GM10248 (cell line): ENCODE data around the gene SMOC2.

ENCODE experiments used
- CTCF ChIA-PET: fragments of 300-600 bp; sonication (Branson Sonifier 250); formaldehyde crosslinking; extraction: SDS; loops from one replicate; lab custom pipeline; 2021; ENCODE audit warnings: antibody characterized with exemption; lab: Yijun Ruan, JAX
- POLR2A ChIA-PET: fragments of 350-650 bp; sonication (Branson Sonifier 250); formaldehyde crosslinking; extraction: SDS; loops from one replicate; lab custom pipeline; 2020; ENCODE audit warnings: antibody characterized with exemption; lab: Yijun Ruan, JAX
- DNase-seq: peaks from one replicate; pipeline ENCODE4 v3.0.0; 2012; ENCODE audit errors: extremely low spot score
- CTCF ChIP-seq: IDR thresholded peaks from 2 replicates; pipeline ENCODE4 v1.5.1; 2012; ENCODE audit warnings: mild to moderate bottlenecking, low read depth; ENCODE audit errors: extremely low read depth, missing control alignments, control extremely low read depth

SMOC2 gene

GRCh38 chr6:168414336-168415097, 26.5 kb upstream of the SMOC2 start:
- ChIA-PET CTCF (interaction anchor here (1.0 kb wide), 1 partner anchor 8 kb away, joined by 3 read pairs; no protein-coding TSS in a partner anchor), POLR2A (no interaction called here)
- DNase-seq, result no peak
- TF ChIP-seq CTCF, result no peak

DNA sequence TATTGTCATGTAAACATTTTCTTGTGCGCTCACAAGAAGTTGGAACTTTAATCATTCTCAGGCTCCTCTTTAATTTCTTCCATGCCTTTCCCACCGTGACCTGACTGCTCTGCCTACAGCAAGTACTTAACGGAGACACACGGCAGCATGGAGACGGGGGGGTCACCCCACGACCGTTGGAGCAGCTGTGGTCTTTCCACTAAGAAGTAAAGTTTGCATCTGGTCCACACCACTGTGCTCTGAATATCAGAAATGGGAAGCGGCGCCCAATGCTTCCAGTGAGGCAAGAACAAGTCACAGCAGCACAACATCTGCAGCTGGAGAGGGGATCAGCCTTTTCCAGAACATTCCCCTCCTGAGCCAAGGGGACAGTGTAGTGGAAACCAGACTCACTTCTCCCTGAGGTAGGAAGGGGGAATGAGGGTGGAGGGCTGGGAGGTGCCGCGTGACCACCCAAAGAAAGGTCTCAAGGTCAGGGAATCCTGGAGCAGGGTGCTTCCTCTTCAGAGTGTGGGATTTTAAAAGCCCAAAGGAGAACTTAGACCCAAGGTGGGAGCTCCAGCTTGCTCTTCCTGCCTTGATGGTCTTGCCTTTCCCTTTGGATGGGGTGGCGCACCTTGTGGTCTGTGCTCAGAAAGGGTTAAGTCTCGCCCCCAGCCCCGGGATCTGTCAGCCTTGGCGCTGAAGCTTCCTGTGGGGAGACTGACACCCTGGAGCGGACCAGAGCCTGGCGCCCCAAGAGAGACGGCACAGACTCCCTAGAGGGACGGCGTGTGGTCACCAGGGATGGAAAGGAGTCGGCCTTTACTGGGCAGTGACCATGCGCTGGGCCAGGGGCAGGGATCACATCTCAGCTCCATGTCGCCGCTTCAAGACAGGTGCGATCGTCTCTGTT, 25.6 kb upstream of the SMOC2 start:
- no peak for TF ChIP-seq CTCF
- ChIA-PET CTCF (interaction anchor here (1.1 kb wide), 1 partner anchor 8 kb away, joined by 3 read pairs; no protein-coding TSS in a partner anchor), POLR2A (no interaction called here)
- no peak for DNase-seq

- DNase-seq, result no peak
- CTCF ChIA-PET, result interaction anchor here (1.1 kb wide), 1 partner anchor 9 kb away, joined by 3 read pairs; no protein-coding TSS in a partner anchor
- TF ChIP-seq CTCF, result no peak
- POLR2A ChIA-PET, result no interaction called here
Observed at GRCh38 chr6:168415993-168416530, 24.9 kb upstream of the SMOC2 start.

- ChIA-PET CTCF (no interaction called here), POLR2A (no interaction called here)
- no peak for TF ChIP-seq CTCF
- no peak for DNase-seq
Observed at GRCh38 chr6:168416531-168416930, 24.5 kb upstream of the SMOC2 start.

DNA sequence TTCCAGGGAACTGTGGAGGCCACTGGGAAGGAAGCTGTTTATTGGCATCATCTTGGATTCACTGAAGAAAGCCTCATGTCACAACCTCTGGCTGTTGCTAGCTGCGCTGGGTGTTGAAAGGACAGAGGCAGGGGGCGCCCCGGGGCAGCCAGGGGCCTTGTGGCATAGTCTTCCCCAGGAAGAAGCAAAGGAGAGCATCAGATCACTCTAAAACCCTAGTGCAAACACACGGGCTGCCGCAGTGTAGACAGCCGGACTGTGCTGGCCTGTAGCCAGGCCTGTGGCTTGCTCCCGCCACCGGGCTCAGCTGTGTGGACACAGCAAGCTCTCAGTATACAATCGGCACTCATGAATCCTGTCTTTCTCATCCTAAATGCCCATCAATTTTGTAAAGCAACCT, 23.8 kb upstream of the SMOC2 start:
- no peak for DNase-seq
- POLR2A ChIA-PET, result no interaction called here
- TF ChIP-seq CTCF, result no peak
- CTCF ChIA-PET, result no interaction called here
